Fibroblast of villous mesenchyme (primary cell): ENCODE results near the gene CFAP65. TPM values are rescaled to one million over a fixed set of nuclear protein-coding genes. Genes with fewer than 3 reads are reported as not detected.

ENCODE experiments used
- DNase-seq: peaks from one replicate; pipeline ENCODE4 v3.0.0-alpha.2; 2010; ENCODE audit warnings: low read depth
- H3K4me3 ChIP-seq: 2 replicates; pipeline ENCODE4 v1.5.1; 2011; ENCODE audit warnings: low read depth, mild to moderate bottlenecking, low read length
- total RNA-seq: library from RNA; depleted of rRNA; stranded (reverse); fragments of >200 nt; gene quantifications from 2 replicates; pipeline ENCODE4 v1.2.3, GENCODE V29; 2012
- TF ChIP-seq, protein P1 (sequence below): IDR thresholded peaks from 2 replicates; pipeline ENCODE4 v1.5.1; 2012; ENCODE audit warnings: low read depth, mild to moderate bottlenecking, low read length; ENCODE audit not compliant: insufficient read depth

Gene CFAP65
- total RNA-seq, 1 donor, result not detected

GRCh38 chr2:219025637-219026585 lies 15.4 kb downstream of the CFAP65 start:
- no peak for DNase-seq
- TF ChIP-seq, protein P1, sequence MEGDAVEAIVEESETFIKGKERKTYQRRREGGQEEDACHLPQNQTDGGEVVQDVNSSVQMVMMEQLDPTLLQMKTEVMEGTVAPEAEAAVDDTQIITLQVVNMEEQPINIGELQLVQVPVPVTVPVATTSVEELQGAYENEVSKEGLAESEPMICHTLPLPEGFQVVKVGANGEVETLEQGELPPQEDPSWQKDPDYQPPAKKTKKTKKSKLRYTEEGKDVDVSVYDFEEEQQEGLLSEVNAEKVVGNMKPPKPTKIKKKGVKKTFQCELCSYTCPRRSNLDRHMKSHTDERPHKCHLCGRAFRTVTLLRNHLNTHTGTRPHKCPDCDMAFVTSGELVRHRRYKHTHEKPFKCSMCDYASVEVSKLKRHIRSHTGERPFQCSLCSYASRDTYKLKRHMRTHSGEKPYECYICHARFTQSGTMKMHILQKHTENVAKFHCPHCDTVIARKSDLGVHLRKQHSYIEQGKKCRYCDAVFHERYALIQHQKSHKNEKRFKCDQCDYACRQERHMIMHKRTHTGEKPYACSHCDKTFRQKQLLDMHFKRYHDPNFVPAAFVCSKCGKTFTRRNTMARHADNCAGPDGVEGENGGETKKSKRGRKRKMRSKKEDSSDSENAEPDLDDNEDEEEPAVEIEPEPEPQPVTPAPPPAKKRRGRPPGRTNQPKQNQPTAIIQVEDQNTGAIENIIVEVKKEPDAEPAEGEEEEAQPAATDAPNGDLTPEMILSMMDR, result no peak
- H3K4me3 ChIP-seq, result no peak overlapping the region

DNA sequence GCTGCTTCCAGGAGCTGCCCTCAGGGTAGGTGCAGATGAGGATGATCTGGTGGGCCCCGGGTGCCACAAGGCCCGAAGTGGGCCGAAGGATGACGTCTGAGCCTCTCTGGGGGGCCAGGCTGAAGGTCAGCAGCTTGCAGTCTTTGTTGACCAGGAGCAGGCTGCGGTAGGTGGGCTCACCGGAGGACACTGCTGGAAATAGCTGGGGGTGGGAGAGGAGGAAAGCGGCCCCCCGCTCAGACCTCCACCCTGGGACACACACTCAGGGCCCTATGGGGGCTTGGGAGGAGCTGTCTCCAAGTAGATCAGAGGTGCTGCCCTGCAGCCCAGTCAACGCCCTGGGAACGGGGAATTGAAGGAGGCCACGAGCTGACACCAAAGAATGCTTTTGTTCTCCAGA lies 17.3 kb downstream of the CFAP65 start:
- H3K4me3 ChIP-seq, result no peak overlapping the region
- DNase-seq, result no peak
- TF ChIP-seq, protein P1, result no peak

DNA sequence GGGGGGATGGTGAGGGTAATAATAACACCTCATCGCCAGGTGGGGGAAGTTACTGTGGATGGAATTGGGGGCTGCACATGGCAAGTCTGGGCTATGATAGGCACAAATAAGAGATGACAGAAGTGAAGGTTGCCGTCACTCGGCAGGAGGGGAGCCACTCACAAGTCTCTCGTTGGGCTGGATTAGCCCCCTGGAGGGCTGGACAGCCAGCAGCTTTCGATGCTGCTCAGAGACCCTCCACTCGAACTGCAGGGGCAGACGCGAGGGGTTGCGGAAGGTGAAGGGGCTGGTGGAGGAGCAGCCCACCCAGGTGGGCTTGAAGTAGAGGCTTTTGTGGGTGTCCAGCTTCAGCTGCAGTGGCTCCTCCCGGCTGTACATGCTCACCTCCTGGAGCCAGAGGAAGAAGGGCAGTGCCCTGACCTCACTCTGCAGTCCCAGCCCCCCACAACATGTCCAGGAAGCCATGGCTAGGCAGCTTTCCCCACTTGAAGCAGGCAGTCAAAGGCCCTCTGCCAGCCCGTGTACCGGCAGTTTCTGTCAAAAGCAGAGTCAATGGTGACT lies 18.2 kb downstream of the CFAP65 start:
- no peak for DNase-seq
- no peak overlapping the region for H3K4me3 ChIP-seq
- TF ChIP-seq, protein P1, result no peak

GRCh38 chr2:219022616-219023015 lies 18.7 kb downstream of the CFAP65 start:
- DNase-seq, result no peak
- no peak overlapping the region for H3K4me3 ChIP-seq
- TF ChIP-seq, protein P1, result no peak

DNA sequence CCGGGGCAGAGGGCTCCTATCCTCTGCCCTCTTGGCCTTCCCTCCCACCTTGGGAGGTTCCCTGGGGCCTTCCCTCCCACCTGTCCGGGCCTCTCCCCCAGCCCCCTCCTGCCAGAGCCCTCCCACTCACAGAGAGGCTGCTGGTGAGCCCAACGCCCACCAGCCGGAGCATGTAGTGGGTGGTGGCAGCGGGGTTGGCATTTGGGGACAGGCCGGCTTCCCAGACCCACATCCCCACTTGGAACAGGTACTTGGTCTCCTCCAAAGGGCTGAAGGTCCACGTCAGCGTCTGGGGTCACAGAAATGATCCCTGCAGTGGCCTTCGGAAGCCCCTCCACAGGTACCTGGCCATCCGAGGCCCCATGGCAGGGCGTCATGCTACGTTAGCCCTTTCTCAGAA lies 19.3 kb downstream of the CFAP65 start:
- H3K4me3 ChIP-seq, result no peak overlapping the region
- no peak for DNase-seq
- TF ChIP-seq, protein P1, result no peak

GRCh38 chr2:219021591-219021990 lies 19.7 kb downstream of the CFAP65 start:
- DNase-seq, result no peak

More at GRCh38 chr2:219021591-219021990, 19.7 kb downstream of the CFAP65 start:
- H3K4me3 ChIP-seq, result no peak overlapping the region
- TF ChIP-seq, protein P1, result no peak
